NB4 (cell line): Measurements from ENCODE around the gene GTF3C4.

Experiments used
- CTCF ChIP-seq: IDR thresholded peaks from one replicate; pipeline ENCODE4 v1.5.1; 2012; ENCODE audit warnings: low read depth, low read length
- MYC ChIP-seq: IDR thresholded peaks from 2 replicates; pipeline ENCODE4 v1.6.1; 2011; ENCODE audit warnings: low read depth, low read length
- POLR2A ChIP-seq: IDR thresholded peaks from 2 replicates; pipeline ENCODE4 v1.6.1; 2011; ENCODE audit warnings: mild to moderate bottlenecking; ENCODE audit not compliant: insufficient read length; ENCODE audit errors: extremely low read depth
- TF ChIP-seq, protein P1 (sequence below): IDR thresholded peaks from 2 replicates; pipeline ENCODE4 v1.6.1; 2011; ENCODE audit warnings: low read depth, low read length

DNA sequence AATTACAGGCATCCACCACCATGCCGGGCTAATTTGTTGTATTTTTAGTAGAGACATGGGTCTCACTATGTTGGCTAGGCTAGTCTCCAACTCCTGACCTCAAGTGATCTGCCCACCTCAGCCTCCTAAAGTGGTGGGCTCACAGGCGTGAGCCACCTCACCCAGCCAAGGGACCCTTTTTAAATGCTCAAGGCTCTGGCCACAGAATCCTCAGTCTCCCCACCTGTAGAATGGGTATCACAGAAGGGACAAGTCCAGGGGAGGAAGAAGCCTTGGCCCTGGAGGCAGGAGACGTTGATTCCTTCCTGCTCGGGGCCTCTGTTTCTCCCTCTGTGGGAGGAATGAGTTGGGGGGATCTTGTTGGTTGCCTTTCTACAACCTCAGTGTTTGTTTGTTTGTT, 45.7 kb downstream of the GTF3C4 start:
- no peak for TF ChIP-seq CTCF
- TF ChIP-seq, protein P1, sequence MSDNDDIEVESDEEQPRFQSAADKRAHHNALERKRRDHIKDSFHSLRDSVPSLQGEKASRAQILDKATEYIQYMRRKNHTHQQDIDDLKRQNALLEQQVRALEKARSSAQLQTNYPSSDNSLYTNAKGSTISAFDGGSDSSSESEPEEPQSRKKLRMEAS, result no peak
- TF ChIP-seq POLR2A, result no peak
- no peak for TF ChIP-seq MYC
